HG03521 (cell line): ENCODE measurements around the gene DDB1.

Source experiments
- ATAC-seq: cut with Tn5 transposase; IDR thresholded peaks from one replicate; pipeline ENCODE4 v1.9.1; 2021; ENCODE audit warnings: mild to moderate bottlenecking, moderate library complexity; ENCODE audit not compliant: unreplicated experiment

Gene DDB1

GRCh38 chr11:61332797-61333549 lies at the start of gene DDB1, which contains the start of gene TKFC:
DDB1 (minus strand) TSS chr11:61333105; CDS start chr11:61332968, 137 bp downstream.
TKFC (plus strand) TSS chr11:61333228; CDS start chr11:61334729, 1,501 bp downstream.
- ATAC-seq: peak; percentile 86

- ATAC-seq: no peak
Observed at GRCh38 chr11:61380884-61381283, 48.0 kb upstream of the DDB1 start.

- ATAC-seq: no peak
Observed at GRCh38 chr11:61378713-61379313, 45.9 kb upstream of the DDB1 start.

GRCh38 chr11:61377461-61378160 lies 44.7 kb upstream of the DDB1 start:
- no peak for ATAC-seq

GRCh38 chr11:61375761-61376108 lies 42.8 kb upstream of the DDB1 start:
- ATAC-seq: no peak

GRCh38 chr11:61372659-61373420 lies 39.9 kb upstream of the DDB1 start:
- no peak for ATAC-seq

- ATAC-seq: no peak
Observed at GRCh38 chr11:61370349-61371005, 37.6 kb upstream of the DDB1 start.

- ATAC-seq: no peak
Observed at GRCh38 chr11:61369372-61370348, 36.8 kb upstream of the DDB1 start.

GRCh38 chr11:61368646-61369045 lies 35.7 kb upstream of the DDB1 start:
- ATAC-seq: no peak

- ATAC-seq: no peak
Observed at GRCh38 chr11:61367406-61367805, 34.5 kb upstream of the DDB1 start.

- ATAC-seq: no peak
Observed at GRCh38 chr11:61364012-61364675, 31.2 kb upstream of the DDB1 start.

GRCh38 chr11:61362542-61362875 lies 29.6 kb upstream of the DDB1 start:
- ATAC-seq: no peak

GRCh38 chr11:61361741-61362541 lies 29.0 kb upstream of the DDB1 start, which contains the start of the genes CYB561A3 and TMEM138:
CYB561A3 (minus strand) TSS chr11:61361882; CDS start chr11:61356713, 5,169 bp downstream.
TMEM138 (plus strand) TSS chr11:61362374; CDS start chr11:61364391, 2,017 bp downstream.
- ATAC-seq: peak; percentile 87

- ATAC-seq: no peak
Observed at GRCh38 chr11:61361237-61361740, 28.4 kb upstream of the DDB1 start.

GRCh38 chr11:61359516-61359915 lies 26.6 kb upstream of the DDB1 start:
- ATAC-seq: no peak

- no peak for ATAC-seq
Observed at GRCh38 chr11:61358566-61358965, 25.7 kb upstream of the DDB1 start.

- ATAC-seq: no peak
Observed at GRCh38 chr11:61357894-61358239, 25.0 kb upstream of the DDB1 start.
